Nephron (organoid): Measurements from ENCODE around the gene USP22.

Experiments used
- H3K27ac Mint-ChIP-seq, 3 experiments: 2 replicates each; pipeline ENCODE4 v1.8.0; 2020; ENCODE audit warnings: mixed read lengths in 3 of 3, mild to moderate bottlenecking in 2 of 3, moderate library complexity in 1 of 3
- H3K27me3 Mint-ChIP-seq: 2 replicates; pipeline ENCODE4 v1.8.0; 2021; ENCODE audit warnings: low read depth, mild to moderate bottlenecking, moderate library complexity, mixed read lengths
- H3K36me3 Mint-ChIP-seq: 2 replicates; pipeline ENCODE4 v1.8.0; 2020; ENCODE audit warnings: low read depth, mixed read lengths
- H3K4me1 Mint-ChIP-seq: 2 replicates; pipeline ENCODE4 v1.8.0; 2020; ENCODE audit warnings: mixed read lengths
- H3K4me3 Mint-ChIP-seq, 3 experiments: 2 replicates each; pipeline ENCODE4 v1.8.0; 2020; ENCODE audit warnings: mild to moderate bottlenecking in 3 of 3, mixed read lengths in 3 of 3, moderate library complexity in 2 of 3
- H3K9me3 Mint-ChIP-seq: 2 replicates; pipeline ENCODE4 v1.8.0; 2020; ENCODE audit warnings: mixed read lengths
- TF ChIP-seq, protein P1 (sequence below), 3 experiments: fragments of 200-600 bp; sonication (generic); IDR thresholded peaks; one replicate each; pipeline ENCODE4 v1.5.0; 2021; ENCODE audit warnings: antibody characterized with exemption in 3 of 3; ENCODE audit not compliant: unreplicated experiment in 3 of 3

The USP22 gene

DNA sequence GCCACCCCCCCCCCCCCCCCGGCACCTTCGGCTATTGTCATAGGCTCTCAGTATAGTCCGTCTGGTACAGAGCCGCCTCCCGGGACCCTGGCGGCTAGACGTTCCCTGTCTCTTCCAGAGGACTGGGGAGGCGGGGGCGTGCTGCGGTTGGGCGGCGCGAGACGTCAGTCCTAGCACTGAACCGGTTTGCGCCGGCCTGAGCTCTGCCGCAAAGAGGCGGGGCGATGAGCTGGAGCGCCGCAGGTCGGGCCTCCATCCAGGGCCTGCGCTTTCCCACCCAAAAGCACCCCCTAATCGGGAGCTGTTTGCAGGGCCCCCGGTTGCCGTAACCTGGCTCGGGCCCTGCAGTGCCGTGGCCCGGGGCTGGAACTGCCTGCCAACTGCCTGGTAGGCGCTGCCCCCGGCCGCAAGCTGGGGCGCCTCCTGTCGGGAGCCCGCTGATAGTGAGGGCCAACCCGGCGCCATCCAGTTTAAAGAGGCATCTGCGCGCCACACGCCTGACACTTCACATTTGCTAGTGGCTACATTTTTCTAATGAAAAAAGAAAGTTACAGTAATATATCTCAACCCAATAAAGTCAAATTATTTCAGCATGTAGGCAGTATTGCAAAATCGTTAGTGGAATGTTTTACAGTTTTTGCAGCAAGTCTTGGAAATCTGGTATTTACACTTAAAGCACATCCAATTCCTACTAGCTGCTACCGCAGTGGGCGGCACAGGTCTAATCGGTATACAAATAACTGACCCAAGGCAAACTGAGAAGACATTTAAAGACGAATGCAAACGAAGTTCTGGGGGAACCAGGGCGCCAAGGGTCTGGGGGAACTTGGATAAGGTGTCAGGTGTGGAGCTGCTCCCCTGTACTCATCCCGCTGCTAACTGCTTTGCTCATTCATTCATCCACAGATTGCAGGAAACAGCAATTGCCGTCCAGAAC lies 753 bp upstream of the USP22 start:
- H3K36me3 Mint-ChIP-seq = peaks cover 4% of the 10 kb centered on the region
- H3K4me1 Mint-ChIP-seq = peaks cover 21% of the 10 kb centered on the region
- peak overlapping the region; percentile 79 to 89 (median 84) for H3K4me3 Mint-ChIP-seq
- TF ChIP-seq, protein P1, sequence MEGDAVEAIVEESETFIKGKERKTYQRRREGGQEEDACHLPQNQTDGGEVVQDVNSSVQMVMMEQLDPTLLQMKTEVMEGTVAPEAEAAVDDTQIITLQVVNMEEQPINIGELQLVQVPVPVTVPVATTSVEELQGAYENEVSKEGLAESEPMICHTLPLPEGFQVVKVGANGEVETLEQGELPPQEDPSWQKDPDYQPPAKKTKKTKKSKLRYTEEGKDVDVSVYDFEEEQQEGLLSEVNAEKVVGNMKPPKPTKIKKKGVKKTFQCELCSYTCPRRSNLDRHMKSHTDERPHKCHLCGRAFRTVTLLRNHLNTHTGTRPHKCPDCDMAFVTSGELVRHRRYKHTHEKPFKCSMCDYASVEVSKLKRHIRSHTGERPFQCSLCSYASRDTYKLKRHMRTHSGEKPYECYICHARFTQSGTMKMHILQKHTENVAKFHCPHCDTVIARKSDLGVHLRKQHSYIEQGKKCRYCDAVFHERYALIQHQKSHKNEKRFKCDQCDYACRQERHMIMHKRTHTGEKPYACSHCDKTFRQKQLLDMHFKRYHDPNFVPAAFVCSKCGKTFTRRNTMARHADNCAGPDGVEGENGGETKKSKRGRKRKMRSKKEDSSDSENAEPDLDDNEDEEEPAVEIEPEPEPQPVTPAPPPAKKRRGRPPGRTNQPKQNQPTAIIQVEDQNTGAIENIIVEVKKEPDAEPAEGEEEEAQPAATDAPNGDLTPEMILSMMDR (IDR thresholded peaks at IDR 0.05; ENCODE audit: unreplicated experiment in 3 of 3) = peak; percentile 76 to 94 (median 79)
- H3K27me3 Mint-ChIP-seq = no peaks in the 10 kb centered on the region
- H3K27ac Mint-ChIP-seq = peak overlapping the region; percentile 98 to 99 (median 99)
- peaks cover 3% of the 10 kb centered on the region for H3K9me3 Mint-ChIP-seq

DNA sequence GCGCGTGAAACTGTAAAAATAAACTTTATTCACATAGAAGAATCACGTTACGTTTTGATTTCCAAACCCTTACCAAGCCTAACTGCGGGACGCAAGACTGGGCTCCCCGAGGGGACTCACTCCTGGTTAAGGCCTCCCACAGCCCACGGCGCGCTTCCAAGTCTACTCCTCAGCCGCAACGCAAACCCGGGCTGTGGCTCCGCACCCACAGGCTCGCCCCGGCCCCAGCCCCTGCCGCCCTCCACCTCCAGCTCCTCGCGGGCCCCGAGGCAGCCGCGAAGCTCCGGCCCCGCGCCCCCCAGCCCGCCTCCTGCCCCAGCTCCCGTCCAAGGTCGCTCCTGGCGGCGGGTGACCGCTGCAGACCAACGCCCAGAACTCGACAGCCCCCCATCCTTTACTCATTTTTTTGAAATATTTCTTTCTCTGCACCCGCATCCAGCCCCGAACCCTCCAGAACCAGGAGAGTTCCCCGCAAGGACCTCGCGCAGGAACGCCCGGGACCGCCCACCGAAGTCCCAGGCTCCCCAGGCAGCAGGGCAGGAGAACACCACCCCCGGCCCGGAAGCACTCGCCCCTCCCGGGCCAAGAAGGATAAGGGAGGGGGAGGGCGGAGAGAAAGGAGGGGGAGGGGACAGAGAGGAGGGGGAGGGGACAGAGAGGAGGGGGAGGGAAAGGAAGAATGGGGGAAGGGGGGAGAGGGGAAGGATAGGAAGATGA lies 912 bp downstream of the USP22 start:
- TF ChIP-seq, protein P1 (IDR thresholded peaks at IDR 0.05; ENCODE audit: unreplicated experiment in 3 of 3) = no peak
- Mint-ChIP-seq H3K27me3 (no peaks in the 10 kb centered on the region), H3K36me3 (peaks cover 14% of the 10 kb centered on the region), H3K4me1 (peaks cover 31% of the 10 kb centered on the region), H3K27ac (peak overlapping the region; percentile 88 to 99 (median 95)), H3K4me3 (peak overlapping the region; percentile 98 to 99 (median 99)), H3K9me3 (no peaks in the 10 kb centered on the region)

DNA sequence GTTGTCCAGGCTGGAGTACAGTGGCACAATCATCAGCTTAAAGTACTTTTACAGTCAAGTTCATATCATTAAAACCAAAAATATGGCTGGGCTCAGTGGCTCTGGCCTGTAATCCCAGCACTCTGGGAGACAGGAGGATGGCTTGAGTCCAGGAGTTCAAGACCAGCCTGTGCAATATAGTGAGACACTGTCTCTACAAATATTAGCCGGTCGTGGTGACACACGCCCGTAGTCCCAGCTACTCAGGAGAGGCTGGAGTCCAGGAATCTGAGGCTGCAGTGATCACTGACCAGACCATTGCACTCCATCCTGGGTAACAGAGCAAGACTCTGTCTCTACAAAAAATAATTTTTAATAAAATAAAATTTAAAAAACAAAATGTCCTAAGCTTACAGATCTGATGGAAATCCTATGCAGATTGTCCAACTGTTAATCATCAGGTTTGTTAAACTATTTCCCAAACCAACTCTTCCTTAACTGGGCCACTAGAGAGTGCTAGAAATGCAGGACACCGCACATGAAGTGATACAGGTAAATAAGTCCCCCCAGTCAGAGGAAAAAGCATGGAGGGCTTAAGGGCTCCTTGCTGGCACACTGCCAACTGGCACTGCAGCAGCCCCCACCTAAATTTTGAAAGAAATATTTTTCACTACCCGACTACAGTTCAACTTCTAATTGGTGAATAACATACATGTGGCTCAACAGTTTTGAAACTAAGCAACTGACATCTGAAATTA lies 2.8 kb downstream of the USP22 start:
- TF ChIP-seq, protein P1 (IDR thresholded peaks at IDR 0.05; ENCODE audit: unreplicated experiment in 3 of 3) = peak; percentile 32 to 34 (median 34)
- H3K9me3 Mint-ChIP-seq = no peaks in the 10 kb centered on the region
- H3K4me1 Mint-ChIP-seq = peaks cover 50% of the 10 kb centered on the region
- peaks cover 29% of the 10 kb centered on the region for H3K36me3 Mint-ChIP-seq
- H3K27me3 Mint-ChIP-seq = no peaks in the 10 kb centered on the region
- H3K4me3 Mint-ChIP-seq = peak overlapping the region; percentile 98 to 99 (median 99)
- H3K27ac Mint-ChIP-seq = peak overlapping the region; percentile 88 to 99 (median 95)

DNA sequence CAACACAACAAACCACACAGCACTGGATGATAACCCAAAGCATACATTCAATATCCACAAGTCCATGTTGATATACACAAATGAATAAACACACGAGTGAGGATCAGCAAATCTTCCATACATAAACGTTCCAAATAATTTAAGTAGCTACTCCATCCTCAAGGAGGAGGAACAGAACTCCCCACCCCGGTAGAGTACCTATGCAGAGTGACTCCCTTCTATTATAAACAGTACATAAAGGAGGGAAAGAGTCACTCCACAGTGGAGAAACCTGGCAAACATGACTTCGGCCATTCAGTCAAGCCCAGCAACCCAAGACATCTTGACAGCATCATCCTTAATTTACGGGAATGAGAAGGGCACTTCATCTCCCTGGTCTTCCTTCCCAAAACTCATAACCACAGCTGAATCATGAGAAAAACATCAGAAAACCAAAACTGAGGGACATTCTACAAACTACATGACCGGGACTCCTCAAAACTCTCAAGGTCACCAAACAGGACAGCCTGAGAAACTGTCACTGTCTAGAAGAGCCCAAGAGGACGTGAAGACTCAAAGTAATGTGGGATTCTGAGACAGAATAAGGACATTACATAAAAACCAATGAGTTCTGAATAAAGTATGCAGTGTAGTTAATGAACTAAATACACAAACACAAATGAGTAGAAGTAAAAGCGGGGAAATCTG lies 5.6 kb downstream of the USP22 start:
- Mint-ChIP-seq H3K27ac (peak overlapping the region; percentile 15 to 74 (median 67)), H3K9me3 (no peaks in the 10 kb centered on the region), H3K27me3 (no peaks in the 10 kb centered on the region), H3K4me1 (peaks cover 59% of the 10 kb centered on the region), H3K4me3 (peak overlapping the region; percentile 18 to 70 (median 59)), H3K36me3 (peaks cover 46% of the 10 kb centered on the region)
- TF ChIP-seq, protein P1 (IDR thresholded peaks at IDR 0.05; ENCODE audit: unreplicated experiment in 3 of 3) = no peak

DNA sequence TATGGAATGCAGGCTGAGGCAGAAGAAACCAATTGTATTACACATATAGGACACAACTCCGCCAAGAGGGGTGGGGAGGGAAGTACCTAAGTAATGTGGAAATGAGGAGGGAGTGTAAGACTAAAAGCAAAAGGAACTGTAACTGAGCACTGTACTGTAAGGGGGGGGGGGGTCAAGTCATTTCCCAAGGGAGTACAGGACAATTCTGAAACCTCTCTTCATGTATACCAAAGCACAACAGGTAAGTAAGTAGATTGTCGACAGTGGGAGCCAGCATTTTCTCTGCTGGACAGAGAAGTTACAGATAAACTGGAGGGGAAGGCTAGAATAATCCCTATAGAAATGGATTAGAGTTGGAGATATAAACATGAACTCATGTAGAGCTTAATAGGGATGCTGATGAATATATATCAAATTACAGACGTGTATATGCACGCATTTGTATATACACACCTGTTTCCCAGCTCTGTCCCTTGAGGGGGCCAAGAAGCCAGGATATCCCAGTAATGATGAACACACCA lies 6.4 kb downstream of the USP22 start:
- Mint-ChIP-seq H3K4me3 (peak overlapping the region; percentile 40 to 70 (median 59)), H3K4me1 (peaks cover 68% of the 10 kb centered on the region), H3K36me3 (peaks cover 49% of the 10 kb centered on the region), H3K27ac (peak overlapping the region; percentile 15 to 74 (median 67)), H3K9me3 (no peaks in the 10 kb centered on the region), H3K27me3 (no peaks in the 10 kb centered on the region)
- TF ChIP-seq, protein P1 (IDR thresholded peaks at IDR 0.05; ENCODE audit: unreplicated experiment in 3 of 3) = no peak
